ENCODE data around the gene HECTD3. TPM values are rescaled to one million over a fixed set of nuclear protein-coding genes. Genes with fewer than 3 reads are reported as not detected.

The HECTD3 gene
- total and polyA plus RNA-seq, 9 of the 15 experiments (the other 6 are each of a cell fraction or from before 2014, with no cell fraction given): 6.3 to 50.8 (median 18.9) TPM

DNA sequence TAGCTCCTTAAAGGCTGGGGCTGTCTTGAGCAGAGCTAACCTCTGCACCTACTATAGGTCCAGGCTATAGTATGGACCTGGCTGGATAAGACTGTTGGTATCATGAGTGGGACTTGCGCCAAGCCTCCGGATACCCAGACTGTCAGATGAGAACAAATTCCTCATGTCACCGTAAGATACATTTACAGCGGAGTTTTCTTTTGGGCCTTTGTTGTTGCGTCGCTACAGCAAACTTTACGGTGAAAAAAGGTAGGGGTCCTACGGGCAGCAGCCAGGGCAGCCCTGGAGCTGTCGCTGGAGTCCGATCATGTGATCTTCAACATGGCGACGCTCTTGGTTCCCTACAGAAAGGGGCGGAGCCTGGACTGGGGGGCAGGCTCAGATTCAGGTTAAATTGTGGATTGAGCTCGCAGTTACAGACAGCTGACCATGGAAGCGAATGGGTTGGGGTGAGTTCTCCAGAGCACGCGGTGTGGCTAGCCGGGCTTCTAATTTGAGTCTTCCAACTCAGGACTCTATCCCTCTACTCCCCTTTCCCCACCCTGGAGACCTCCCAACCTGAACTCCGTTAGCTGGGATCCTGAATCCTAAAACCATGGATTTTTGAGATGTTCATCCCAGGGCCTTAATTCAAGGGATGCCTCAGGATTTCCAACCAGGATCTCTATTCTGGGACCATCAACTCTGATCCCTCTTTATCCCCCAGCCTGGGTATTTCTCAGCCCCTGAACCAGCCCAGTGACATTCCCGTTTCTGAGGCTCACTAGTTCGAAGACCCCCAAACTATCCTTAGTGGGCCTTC is 914 bp upstream of the HECTD3 start, which contains the start of gene UROD (continued):
- TF ChIP-seq FOXA3 (CRISPR knock-in tag; conservative IDR thresholded peaks at IDR 0.05 in 1 of 2, IDR thresholded peaks at IDR 0.05 in 1 of 2): 0 out of 4 replicates have a peak, but pooled peaks of 1 of the 2 experiments have one; percentile 39
- TF ChIP-seq GABPA (tag; conservative IDR thresholded peaks at IDR 0.05; ENCODE audit: low read depth): no peak
- TF ChIP-seq ZNF253 (CRISPR knock-in tag; conservative IDR thresholded peaks at IDR 0.05): no peak
- TF ChIP-seq ZNF134 (CRISPR knock-in tag; conservative IDR thresholded peaks at IDR 0.05): no peak
- no peak for TF ChIP-seq ZNF384 (IDR thresholded peaks at IDR 0.05; ENCODE audit: low read depth, low read length)
- no peak for TF ChIP-seq CEBPG (CRISPR knock-in tag; IDR thresholded peaks at IDR 0.05)
- TF ChIP-seq CEBPG (tag; conservative IDR thresholded peaks at IDR 0.05 in 1 of 2, IDR thresholded peaks at IDR 0.05 in 1 of 2): no peak
- TF ChIP-seq L3MBTL2 (IDR thresholded peaks at IDR 0.05): no peak
- no peak for TF ChIP-seq MTF1 (CRISPR knock-in tag; IDR thresholded peaks at IDR 0.05; ENCODE audit: borderline replicate concordance)
- peak; percentile 99 for TF ChIP-seq TFE3 (CRISPR knock-in tag; IDR thresholded peaks at IDR 0.05)
- TF ChIP-seq ATF1 (CRISPR knock-in tag; IDR thresholded peaks at IDR 0.05): no peak
- peak; percentile 45 for TF ChIP-seq ATF1 (tag; IDR thresholded peaks at IDR 0.05)
- TF ChIP-seq STAT6 (CRISPR knock-in tag; IDR thresholded peaks at IDR 0.05): no peak
- no peak for TF ChIP-seq MAFF (IDR thresholded peaks at IDR 0.05; ENCODE audit: low read length)
- no peak for TF ChIP-seq E2F1 (CRISPR knock-in tag; IDR thresholded peaks at IDR 0.05)
- TF ChIP-seq, protein P1, sequence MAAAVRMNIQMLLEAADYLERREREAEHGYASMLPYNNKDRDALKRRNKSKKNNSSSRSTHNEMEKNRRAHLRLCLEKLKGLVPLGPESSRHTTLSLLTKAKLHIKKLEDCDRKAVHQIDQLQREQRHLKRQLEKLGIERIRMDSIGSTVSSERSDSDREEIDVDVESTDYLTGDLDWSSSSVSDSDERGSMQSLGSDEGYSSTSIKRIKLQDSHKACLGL (CRISPR knock-in tag; IDR thresholded peaks at IDR 0.05; ENCODE audit: borderline replicate concordance, poor library complexity, severe bottlenecking): peak; percentile 7
- 0 out of 2 replicates have a peak, but pooled peaks have one; percentile 8 for TF ChIP-seq ZNF263 (CRISPR knock-in tag; IDR thresholded peaks at IDR 0.05; ENCODE audit: borderline replicate concordance)
- TF ChIP-seq FOXA1 (IDR thresholded peaks at IDR 0.05; ENCODE audit: borderline replicate concordance): no peak
- TF ChIP-seq, protein P2, sequence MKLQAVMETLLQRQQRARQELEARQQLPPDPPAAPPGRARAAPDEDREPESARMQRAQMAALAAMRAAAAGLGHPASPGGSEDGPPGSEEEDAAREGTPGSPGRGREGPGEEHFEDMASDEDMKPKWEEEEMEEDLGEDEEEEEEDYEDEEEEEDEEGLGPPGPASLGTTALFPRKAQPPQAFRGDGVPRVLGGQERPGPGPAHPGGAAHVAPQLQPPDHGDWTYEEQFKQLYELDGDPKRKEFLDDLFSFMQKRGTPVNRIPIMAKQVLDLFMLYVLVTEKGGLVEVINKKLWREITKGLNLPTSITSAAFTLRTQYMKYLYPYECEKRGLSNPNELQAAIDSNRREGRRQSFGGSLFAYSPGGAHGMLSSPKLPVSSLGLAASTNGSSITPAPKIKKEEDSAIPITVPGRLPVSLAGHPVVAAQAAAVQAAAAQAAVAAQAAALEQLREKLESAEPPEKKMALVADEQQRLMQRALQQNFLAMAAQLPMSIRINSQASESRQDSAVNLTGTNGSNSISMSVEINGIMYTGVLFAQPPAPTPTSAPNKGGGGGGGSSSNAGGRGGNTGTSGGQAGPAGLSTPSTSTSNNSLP (IDR thresholded peaks at IDR 0.05; ENCODE audit: borderline replicate concordance, low read depth, low read length): no peak
- no peak for TF ChIP-seq ETV5 (CRISPR knock-in tag; IDR thresholded peaks at IDR 0.05; ENCODE audit: low read depth)
